ENCODE data around the gene CAMK2N1. TPM values are rescaled to one million over a fixed set of nuclear protein-coding genes. Genes with fewer than 3 reads are reported as not detected.
A peak's percentile ranks its signal among the peaks of the same experiment; 100 is the strongest.
"Not testable (repeated sequence)": the region's sequence is repeated elsewhere in the genome, so short reads cannot be mapped to it uniquely, and the experiment has no call there.

The CAMK2N1 gene
- total RNA-seq, 1 donor from 2014 or later = 35.8 TPM

DNA sequence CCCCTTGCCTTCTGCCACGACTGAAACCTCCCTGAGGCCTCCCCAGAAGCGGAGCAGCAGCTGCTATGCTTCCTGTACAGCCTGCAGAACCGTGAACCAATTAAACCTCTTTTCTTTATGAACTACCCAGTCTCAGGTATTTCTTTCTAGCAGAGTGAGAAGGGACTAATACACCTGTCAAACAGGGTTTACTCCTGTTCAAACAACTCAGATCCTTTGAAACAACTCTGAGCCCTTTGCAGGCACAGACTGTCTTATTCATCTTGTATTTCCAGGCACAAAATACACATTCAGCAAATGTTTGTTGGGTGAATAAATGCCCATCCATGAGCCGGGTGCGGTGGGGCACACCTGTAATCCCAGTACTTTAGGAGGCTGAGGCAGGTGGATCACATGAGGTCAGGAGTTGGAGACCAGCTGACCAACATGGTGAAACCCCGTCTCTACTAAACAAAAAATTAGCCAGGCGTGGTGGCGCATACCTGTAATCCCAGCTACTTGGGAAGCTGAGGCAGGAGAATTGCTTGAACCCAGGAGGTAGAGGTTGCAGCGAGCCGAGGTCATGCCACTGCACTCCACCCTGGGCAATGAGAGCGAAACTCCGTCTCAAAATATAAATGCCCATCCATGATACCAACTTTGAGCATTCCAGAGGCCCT is 10.8 kb upstream of the CAMK2N1 start:
- DNase-seq (ENCODE audit: low read depth) = not testable (repeated sequence)

- DNase-seq (ENCODE audit: low read depth) = peak; percentile 95
Measured at GRCh38 chr1:20496241-20496661, 10.2 kb upstream of the CAMK2N1 start.

DNA sequence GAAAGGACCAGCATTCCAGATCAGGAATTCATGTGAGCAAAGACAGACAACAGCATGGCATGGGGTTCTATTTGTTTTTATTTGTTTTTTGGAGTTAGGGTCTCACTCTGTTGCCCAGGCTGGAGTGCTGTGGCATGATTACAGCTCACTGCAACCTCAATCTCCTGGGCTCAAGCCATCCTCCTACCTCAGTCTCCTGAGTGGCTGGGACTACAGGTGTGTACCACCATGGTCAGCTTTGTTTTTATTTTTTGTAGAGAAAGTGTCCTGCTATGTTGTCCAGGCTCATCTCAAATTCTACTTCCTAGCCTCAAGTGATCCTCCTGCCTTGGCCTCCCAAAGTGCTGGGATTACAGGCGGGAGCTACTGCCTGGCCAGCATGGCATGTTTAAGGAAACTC is 9.7 kb upstream of the CAMK2N1 start:
- DNase-seq (ENCODE audit: low read depth) = no peak

DNA sequence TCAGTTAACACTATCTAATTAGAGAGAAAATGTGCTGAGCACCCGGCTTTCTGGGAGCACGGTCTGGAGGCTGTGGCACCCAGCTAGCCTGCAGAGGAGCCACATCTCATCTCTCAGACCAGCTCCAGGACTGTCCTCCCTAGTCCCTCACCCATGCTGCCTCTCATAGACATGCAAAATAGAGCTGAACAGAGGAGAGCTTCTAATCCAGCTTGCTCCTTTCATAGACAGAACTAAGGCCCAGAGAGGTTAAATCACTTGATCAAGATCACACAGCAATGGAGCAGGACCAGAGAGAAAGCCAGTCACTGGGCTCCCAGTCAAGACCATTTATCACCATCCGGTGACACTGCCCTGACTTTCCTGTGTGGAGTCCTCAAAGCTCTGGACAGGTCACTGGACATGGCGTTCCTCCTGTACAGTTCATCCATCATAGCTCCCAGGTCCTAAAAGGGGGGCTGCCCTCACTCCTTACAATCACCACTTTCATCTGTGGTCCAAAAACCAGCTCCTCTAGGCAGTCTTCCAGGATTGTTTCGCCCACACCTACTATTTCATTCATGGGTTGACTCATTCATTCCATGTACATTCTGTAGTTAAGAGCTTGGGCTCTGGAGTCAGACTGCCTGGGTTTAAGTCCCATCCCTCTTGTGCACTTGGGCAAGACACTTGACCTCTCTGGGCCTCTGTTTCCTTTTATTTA is 8.8 kb upstream of the CAMK2N1 start:
- DNase-seq (ENCODE audit: low read depth) = peak; percentile 94

- peak; percentile 87 for DNase-seq (ENCODE audit: low read depth)
Measured at GRCh38 chr1:20493839-20494608, 8.0 kb upstream of the CAMK2N1 start.

GRCh38 chr1:20493309-20493708 is 7.3 kb upstream of the CAMK2N1 start:
- DNase-seq (ENCODE audit: low read depth) = no peak

DNA sequence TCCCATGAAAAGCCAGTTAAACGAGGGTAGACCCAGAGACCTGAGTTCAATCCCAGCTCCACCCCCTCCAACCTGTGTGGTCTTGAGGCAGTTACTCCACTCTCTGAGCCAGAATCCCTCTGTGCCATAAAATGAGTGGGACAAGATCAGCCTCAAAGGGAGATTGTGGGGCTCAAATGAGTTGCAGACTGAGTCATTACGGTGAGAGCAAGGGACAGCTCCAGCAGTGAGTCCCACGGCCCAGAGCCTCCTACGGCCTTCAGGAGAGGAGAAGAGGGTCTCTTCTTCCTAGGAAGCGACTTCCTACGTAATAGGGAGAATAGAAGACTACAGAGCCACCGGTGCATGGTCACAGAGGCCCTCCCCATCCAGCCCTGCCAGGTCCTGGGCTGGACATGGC is 6.7 kb upstream of the CAMK2N1 start:
- no peak for DNase-seq (ENCODE audit: low read depth)

DNA sequence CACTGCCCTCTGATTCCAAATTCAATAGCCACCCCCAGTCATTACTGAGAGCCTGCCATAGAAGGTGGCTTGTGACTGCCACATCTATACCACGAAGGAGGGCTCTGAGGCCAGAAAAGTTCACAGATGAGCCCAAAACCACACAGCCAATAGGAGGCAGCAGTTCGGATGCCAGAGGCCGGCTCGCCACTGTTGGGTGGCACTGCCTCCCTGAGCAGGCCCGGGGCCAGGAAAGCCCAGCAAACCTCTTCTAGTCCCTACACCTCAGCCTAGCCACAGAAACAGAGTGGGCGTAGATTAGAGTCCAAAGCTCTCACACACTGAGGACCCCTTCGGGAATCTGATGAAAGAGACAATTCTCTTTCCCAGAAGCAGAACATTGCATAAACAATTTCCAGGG is 5.9 kb upstream of the CAMK2N1 start:
- DNase-seq (ENCODE audit: low read depth) = no peak

DNA sequence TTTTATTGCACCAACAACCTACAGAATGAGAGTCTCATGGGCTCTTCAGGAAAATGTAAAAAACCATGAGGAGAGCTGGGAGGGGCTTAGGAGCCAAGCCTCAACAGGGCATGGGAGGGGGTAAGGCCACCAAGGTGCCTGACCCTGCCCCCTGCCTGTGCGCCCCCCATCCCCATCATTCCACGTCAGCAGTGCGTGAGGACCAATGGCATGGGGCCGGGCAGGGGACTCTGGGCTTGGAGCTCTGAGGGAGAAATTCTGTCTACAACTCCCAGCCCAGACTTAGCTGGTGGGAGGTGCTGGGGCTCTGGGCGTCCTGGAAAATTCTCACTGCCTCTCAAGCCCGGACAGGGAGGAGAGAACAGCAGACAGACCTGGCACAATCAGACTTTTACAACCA is 5.2 kb upstream of the CAMK2N1 start:
- no peak for DNase-seq (ENCODE audit: low read depth)

GRCh38 chr1:20487236-20487590 is 1.2 kb upstream of the CAMK2N1 start:
- DNase-seq (ENCODE audit: low read depth) = no peak

DNA sequence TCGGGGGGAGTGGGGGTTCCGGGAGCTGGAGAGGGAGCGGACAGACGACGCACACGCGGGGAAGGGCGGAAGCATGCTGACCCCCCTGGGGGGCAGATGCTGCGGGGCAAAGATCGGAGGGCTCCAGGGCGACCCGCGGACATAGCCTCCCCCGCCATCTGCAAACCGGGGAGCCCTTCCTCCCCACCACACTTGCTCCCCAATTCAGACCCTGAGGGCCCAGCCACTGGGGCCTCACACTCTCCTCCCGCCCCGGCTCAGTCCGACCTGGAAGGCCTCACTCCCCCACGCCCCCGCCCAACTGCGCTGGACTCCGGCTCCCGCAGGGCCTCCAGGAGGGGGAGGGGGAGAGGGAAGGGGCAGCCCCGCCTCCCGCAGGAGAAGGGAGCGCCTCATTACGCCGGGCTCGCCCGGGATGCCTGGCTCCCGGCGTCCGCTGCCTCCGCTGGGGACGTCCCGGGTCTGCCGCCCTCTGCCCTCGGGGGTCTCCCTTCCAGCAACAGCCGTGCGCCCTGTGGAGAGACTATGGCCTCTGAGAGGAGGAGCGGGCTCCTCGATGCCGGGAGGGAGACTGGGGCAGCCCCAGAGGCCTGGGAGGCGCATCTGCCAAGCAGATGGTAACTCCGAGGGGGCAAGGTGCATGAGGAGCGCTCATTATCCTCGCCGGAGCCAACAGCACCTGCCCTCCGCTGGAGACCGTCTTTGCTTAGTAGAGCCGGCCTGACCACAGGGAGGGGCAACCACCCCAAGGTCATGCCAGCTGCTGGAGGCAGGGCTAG is 636 bp upstream of the CAMK2N1 start:
- DNase-seq (ENCODE audit: low read depth) = peak; percentile 48

- no peak for DNase-seq (ENCODE audit: low read depth)
Measured at GRCh38 chr1:20484519-20485462, 1.2 kb downstream of the CAMK2N1 start.

DNA sequence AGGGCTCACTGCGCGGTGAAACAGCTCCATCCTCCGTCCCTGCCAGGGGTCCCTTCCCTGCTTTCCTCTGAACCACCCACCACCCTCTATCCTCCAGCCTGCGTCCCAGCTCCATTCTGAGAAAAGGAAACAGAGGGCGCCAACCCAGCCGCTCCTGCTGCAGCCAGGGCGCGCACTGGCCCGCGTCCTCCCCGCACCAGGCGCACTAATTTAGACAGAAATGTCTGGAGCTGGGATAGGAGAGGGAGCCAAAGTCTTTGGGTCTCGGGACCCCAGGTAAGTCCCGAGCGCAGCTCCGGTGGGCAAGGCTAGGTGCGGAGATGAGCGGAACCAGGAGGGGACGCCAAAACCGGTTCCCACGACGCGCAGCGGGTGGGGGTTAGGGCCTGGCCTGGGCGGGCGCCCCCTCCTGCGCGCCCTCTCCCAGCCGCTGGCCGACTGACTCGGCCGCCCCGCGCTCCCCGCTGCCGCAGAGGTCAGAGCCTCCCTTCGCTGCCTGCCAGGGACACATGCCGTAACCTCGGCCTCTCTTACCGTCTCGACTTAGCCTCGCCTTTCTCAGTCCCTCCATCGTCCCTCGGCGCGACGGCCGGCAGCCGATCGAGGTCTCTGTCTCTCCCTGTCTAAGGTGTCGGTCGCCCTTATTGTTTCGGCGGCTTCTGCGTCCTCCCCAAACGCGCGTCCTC is 2.0 kb downstream of the CAMK2N1 start:
- no peak for DNase-seq (ENCODE audit: low read depth)

GRCh38 chr1:20483098-20483832 is 2.7 kb downstream of the CAMK2N1 start:
- DNase-seq (ENCODE audit: low read depth) = no peak

DNA sequence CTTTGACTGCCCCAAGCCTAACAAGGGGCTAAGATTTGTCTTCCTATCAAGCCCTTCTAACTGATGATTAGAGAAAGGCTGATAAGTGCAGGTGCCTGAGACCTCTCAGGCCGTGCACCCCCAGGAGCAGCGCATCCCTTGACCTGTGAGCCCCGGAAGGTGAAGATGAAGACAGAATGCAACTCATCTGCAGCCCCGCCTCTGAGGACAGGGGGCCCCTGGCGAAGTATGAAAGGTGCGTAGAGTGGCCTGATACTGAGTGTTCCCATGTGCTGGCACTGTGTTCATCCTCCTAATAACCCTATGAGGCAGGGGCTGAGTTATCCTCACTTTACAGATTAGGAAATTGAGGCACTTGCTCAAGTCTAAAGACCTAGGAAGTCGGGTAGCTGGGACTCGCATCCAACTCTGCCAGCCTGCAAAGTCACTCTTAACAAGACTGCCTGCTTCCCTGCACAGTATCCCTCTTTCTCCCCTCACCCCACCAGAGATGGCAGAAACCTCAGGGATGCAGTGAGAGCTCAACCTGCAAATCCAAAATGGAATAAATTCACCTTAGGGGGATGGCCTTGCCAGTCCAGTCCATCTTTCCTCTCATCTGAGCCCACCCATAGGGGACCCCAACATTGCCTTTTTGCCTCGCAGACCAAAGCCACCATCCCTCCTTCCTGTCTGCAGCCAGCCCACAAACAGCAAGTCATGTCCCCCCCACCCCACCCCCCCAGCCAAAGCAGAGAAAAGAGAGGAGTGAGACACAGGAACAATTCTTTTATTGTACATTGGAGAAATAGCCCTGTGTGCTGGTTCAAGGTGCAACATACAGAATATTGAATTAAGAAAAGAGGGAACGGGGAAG is 4.1 kb downstream of the CAMK2N1 start:
- no peak for DNase-seq (ENCODE audit: low read depth)

DNA sequence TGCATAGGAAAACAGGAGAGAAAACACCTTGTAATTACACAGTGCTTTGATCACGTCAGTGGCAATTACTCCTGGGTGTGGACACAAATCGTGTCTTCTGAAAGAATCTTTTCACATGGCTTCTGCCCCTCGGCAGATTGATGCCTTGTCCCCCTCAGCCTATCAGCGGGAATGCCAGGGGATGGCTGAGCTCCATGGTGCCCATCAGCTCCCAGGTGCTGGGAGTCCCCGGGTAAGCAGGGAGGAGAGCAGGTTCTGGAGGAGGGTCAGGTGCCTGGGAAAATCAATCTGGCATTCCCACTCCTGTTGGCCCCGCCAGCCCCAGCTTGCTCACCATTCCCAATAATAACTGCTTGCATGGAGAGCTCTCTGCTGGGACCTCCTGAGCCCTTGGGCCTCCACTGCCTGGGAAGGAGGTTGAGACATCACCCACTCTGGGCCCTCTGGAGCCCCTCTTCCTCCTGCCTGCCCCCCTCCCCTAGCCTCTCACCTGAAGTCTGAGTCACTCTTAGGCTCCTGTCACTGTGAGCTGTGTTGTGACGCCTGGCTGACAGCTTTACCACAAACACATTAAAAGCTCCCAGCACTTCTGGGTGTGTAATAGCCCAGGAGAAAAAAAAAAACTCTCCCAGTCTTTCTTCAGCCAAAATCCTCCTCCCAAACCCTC is 4.9 kb downstream of the CAMK2N1 start:
- peak; percentile 86 for DNase-seq (ENCODE audit: low read depth)

- peak; percentile 93 for DNase-seq (ENCODE audit: low read depth)
Measured at GRCh38 chr1:20480243-20480944, 5.6 kb downstream of the CAMK2N1 start.

DNA sequence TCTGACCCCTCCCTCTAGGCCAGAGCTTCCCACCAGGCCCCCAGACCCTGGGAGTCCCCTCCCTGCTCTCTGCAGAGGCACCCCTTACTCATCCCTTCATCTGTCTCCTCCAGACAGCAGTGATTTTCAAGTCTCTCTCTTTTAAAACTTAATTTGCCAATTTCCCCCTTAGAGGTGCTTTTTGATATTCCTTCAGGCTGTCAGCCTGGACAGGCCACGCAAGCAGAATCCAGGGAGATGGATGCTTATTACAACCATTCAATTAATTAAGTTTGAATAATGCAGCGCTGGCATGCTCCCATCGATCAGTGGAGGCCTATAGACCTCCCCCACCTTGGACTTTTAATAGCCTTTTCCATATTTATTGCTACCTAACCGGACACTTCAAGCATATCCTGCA is 6.2 kb downstream of the CAMK2N1 start:
- DNase-seq (ENCODE audit: low read depth) = no peak

All from renal cortical epithelial cell (primary cell).